GM12865 (cell line): ENCODE measurements around the gene CABCOCO1.

Experiments
- DNase-seq: peaks from one replicate; pipeline ENCODE4 v3.0.0; 2010; ENCODE audit warnings: low read depth
- H3K4me3 ChIP-seq: 2 replicates; pipeline ENCODE4 v1.5.1; 2011; ENCODE audit warnings: mild to moderate bottlenecking, low read depth, low read length, control low read depth
- CTCF ChIP-seq: IDR thresholded peaks from 2 replicates; pipeline ENCODE4 v1.5.1; 2011; ENCODE audit warnings: low read length, control low read depth, low read depth, inconsistent platforms; ENCODE audit not compliant: insufficient read depth; ENCODE audit errors: missing control alignments

The CABCOCO1 gene

GRCh38 chr10:61632057-61632670, 30.6 kb upstream of the CABCOCO1 start:
- H3K4me3 ChIP-seq, result no peak overlapping the region
- no peak for TF ChIP-seq CTCF
- no peak for DNase-seq

GRCh38 chr10:61633665-61634064, 29.1 kb upstream of the CABCOCO1 start:
- no peak for TF ChIP-seq CTCF
- no peak overlapping the region for H3K4me3 ChIP-seq
- DNase-seq, result no peak

- H3K4me3 ChIP-seq, result no peak overlapping the region
- no peak for TF ChIP-seq CTCF
- no peak for DNase-seq
Measured at GRCh38 chr10:61634746-61635145, 28.0 kb upstream of the CABCOCO1 start.

GRCh38 chr10:61635471-61635870, 27.3 kb upstream of the CABCOCO1 start:
- TF ChIP-seq CTCF, result no peak
- DNase-seq, result no peak

GRCh38 chr10:61635932-61636331, 26.8 kb upstream of the CABCOCO1 start:
- H3K4me3 ChIP-seq, result no peak overlapping the region
- no peak for TF ChIP-seq CTCF
- DNase-seq, result no peak

More at GRCh38 chr10:61635471-61635870, 27.3 kb upstream of the CABCOCO1 start:
- no peak overlapping the region for H3K4me3 ChIP-seq

GRCh38 chr10:61639952-61640351, 22.8 kb upstream of the CABCOCO1 start:
- no peak for TF ChIP-seq CTCF
- no peak for DNase-seq
- no peak overlapping the region for H3K4me3 ChIP-seq

- DNase-seq, result no peak
- TF ChIP-seq CTCF, result no peak
Measured at GRCh38 chr10:61640856-61641255, 21.9 kb upstream of the CABCOCO1 start.

More at GRCh38 chr10:61640856-61641255, 21.9 kb upstream of the CABCOCO1 start:
- no peak overlapping the region for H3K4me3 ChIP-seq
